ENCODE measurements around the gene ENOX1. TPM values are rescaled to one million over a fixed set of nuclear protein-coding genes. Genes with fewer than 3 reads are reported as not detected.

Gene ENOX1
- total and polyA plus RNA-seq, 2 of the 13 experiments (the other 11 are each of a cell fraction or from before 2014, with no cell fraction given), result not detected

GRCh38 chr13:43329702-43330101 lies 457.1 kb downstream of the ENOX1 start:
- Histone ChIP-seq H3K27ac (ENCODE audit: extremely low read length, insufficient read depth, low read length) (no peak overlapping the region), H3K9ac (ENCODE audit: insufficient read depth, low read depth, low read length) (no peak overlapping the region), H3K27me3 (ENCODE audit: control insufficient read depth in 1 of 2, insufficient read depth in 2 of 2, low read length in 2 of 2) (no peaks in the 10 kb centered on the region), H3K4me3 (replicated peaks in 1 of 3; ENCODE audit: insufficient read depth in 1 of 3, low read depth in 2 of 3, low read length in 3 of 3) (no peak overlapping the region), H3K4me1 (ENCODE audit: insufficient read depth, low read length) (no peaks in the 10 kb centered on the region), H3K9me3 (ENCODE audit: low read length) (no peaks in the 10 kb centered on the region), H3K4me2 (ENCODE audit: low read depth, low read length) (no peak overlapping the region), H2AFZ (ENCODE audit: low read length) (no peak overlapping the region), H3K36me3 (replicated peaks in 1 of 2; ENCODE audit: control insufficient read depth in 1 of 2, insufficient read depth in 2 of 2, low read length in 2 of 2) (no peaks in the 10 kb centered on the region), H3K79me2 (ENCODE audit: insufficient read depth, low read length) (no peaks in the 10 kb centered on the region), H4K20me1 (ENCODE audit: insufficient read depth, low read length) (no peaks in the 10 kb centered on the region)
- ATAC-seq (no peak), DNase-seq (ENCODE audit: low spot score) (no peak), FAIRE-seq (no peak)
- 2% methylated on average over 2 of the region's 2 CpGs for WGBS (ENCODE audit: low lambda C conversion rate)
- ChIA-PET CTCF (ENCODE audit: low intra/inter-chr PET ratio, low total read pairs) (no interaction called here), POLR2A (no interaction called here)
- in situ Hi-C loops (cut with HindIII; ENCODE audit: extremely low pct_ligation_motif_present, low pct_unique_long_range_greater_than_20kb) (no loop called here), intact Hi-C loops (cut with micrococcal nuclease; ENCODE audit: unreplicated experiment) (no loop called here)
- TF ChIP-seq MAFK (conservative IDR thresholded peaks at IDR 0.05 in 1 of 2, IDR thresholded peaks at IDR 0.05 in 1 of 2; ENCODE audit: low read length in 2 of 2), result peak in 1 of 2 experiments; percentile 6; a peak in 1 of 4 replicates
- no peak for TF ChIP-seq DMAP1 (CRISPR knock-in tag; IDR thresholded peaks at IDR 0.05)
- no TSS peak for BruUV-seq (replicated peaks)

- no peaks in the 10 kb centered on the region for H3K79me2 ChIP-seq (ENCODE audit: insufficient read depth, low read length)
- CTCF ChIA-PET (ENCODE audit: low intra/inter-chr PET ratio, low total read pairs), result no interaction called here
- DNase-seq (ENCODE audit: low spot score), result no peak
- no peaks in the 10 kb centered on the region for H3K36me3 ChIP-seq (replicated peaks in 1 of 2; ENCODE audit: control insufficient read depth in 1 of 2, insufficient read depth in 2 of 2, low read length in 2 of 2)
- no peaks in the 10 kb centered on the region for H3K9me3 ChIP-seq (ENCODE audit: low read length)
- POLR2A ChIA-PET, result no interaction called here
- TF ChIP-seq ZNF343 (CRISPR knock-in tag; IDR thresholded peaks at IDR 0.05), result no peak
- no peak for TF ChIP-seq ZNF20 (CRISPR knock-in tag; IDR thresholded peaks at IDR 0.05)
- no peak for TF ChIP-seq IKZF4 (CRISPR knock-in tag; IDR thresholded peaks at IDR 0.05; ENCODE audit: borderline replicate concordance, low read depth, not compliant biosample characterization)
- no peak for TF ChIP-seq POLR2A (IDR thresholded peaks at IDR 0.05; ENCODE audit: insufficient read depth in 1 of 2, low read depth in 2 of 2, low read length in 2 of 2)
- TF ChIP-seq CBX2 (IDR thresholded peaks at IDR 0.05; ENCODE audit: low read depth, low read length), result no peak
- no peak for TF ChIP-seq CBX2 (CRISPR knock-in tag; IDR thresholded peaks at IDR 0.05; ENCODE audit: low read depth)
- TF ChIP-seq TAF15 (IDR thresholded peaks at IDR 0.05; ENCODE audit: low read depth, low read length, poor library complexity, severe bottlenecking), result no peak
- H3K4me1 ChIP-seq (ENCODE audit: insufficient read depth, low read length), result no peaks in the 10 kb centered on the region
- H3K4me2 ChIP-seq (ENCODE audit: low read depth, low read length), result no peak overlapping the region
- ATAC-seq, result no peak
- intact Hi-C loops (cut with micrococcal nuclease; ENCODE audit: unreplicated experiment) (no loop called here), in situ Hi-C loops (cut with HindIII; ENCODE audit: extremely low pct_ligation_motif_present, low pct_unique_long_range_greater_than_20kb) (no loop called here)
- BruUV-seq (replicated peaks), result no TSS peak
- H4K20me1 ChIP-seq (ENCODE audit: insufficient read depth, low read length), result no peaks in the 10 kb centered on the region
- no peak overlapping the region for H3K4me3 ChIP-seq (replicated peaks in 1 of 3; ENCODE audit: insufficient read depth in 1 of 3, low read depth in 2 of 3, low read length in 3 of 3)
- no peak overlapping the region for H2AFZ ChIP-seq (ENCODE audit: low read length)
- no peak overlapping the region for H3K27ac ChIP-seq (ENCODE audit: extremely low read length, insufficient read depth, low read length)
- WGBS (ENCODE audit: low lambda C conversion rate), result 0% methylated on average over 1 of the region's 1 CpG
- no peaks in the 10 kb centered on the region for H3K27me3 ChIP-seq (ENCODE audit: control insufficient read depth in 1 of 2, insufficient read depth in 2 of 2, low read length in 2 of 2)
- no peak for FAIRE-seq
- H3K9ac ChIP-seq (ENCODE audit: insufficient read depth, low read depth, low read length), result no peak overlapping the region
Observed at GRCh38 chr13:43328907-43329306, 457.9 kb downstream of the ENOX1 start.

Measured in HepG2 (cell line).